Retinal pigment epithelial cell (primary cell): ENCODE measurements around the gene CHN1.

ENCODE experiments used
- DNase-seq: peaks from one replicate; pipeline ENCODE4 v3.0.0-alpha.2; 2010; ENCODE audit warnings: low read depth
- H3K4me3 ChIP-seq: 2 replicates; pipeline ENCODE4 v1.5.1; 2011; ENCODE audit warnings: mild to moderate bottlenecking, low read length, control low read depth, moderate library complexity
- TF ChIP-seq, protein P1 (sequence below): conservative IDR thresholded peaks from 2 replicates; pipeline ENCODE4 v1.5.1; 2011; ENCODE audit warnings: low read depth, low read length, control low read depth, inconsistent platforms

The CHN1 gene

DNA sequence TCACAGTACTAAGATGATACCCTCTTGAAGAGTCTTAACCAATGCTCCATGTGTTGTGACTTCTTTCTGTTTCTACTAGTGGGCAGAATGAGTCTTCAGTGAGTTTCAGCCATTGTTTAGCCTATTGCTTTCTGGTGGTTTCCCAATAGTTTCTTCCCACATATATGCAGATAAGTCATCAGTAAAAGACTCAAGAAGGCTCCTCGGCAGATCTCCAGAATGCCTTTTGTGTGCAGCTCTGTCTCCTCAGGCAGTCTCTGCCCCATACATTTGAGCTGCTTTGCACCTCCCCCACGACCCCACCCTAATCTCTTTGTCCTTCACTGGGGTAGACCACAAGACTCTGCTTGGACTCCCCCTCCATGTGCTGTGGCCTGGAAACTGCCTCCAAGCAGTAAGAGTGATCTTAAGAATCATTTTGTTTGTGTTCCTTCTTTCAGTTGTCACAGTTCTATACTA lies 169.4 kb downstream of the CHN1 start:
- no peak overlapping the region for H3K4me3 ChIP-seq
- DNase-seq: peak; percentile 26
- TF ChIP-seq, protein P1, sequence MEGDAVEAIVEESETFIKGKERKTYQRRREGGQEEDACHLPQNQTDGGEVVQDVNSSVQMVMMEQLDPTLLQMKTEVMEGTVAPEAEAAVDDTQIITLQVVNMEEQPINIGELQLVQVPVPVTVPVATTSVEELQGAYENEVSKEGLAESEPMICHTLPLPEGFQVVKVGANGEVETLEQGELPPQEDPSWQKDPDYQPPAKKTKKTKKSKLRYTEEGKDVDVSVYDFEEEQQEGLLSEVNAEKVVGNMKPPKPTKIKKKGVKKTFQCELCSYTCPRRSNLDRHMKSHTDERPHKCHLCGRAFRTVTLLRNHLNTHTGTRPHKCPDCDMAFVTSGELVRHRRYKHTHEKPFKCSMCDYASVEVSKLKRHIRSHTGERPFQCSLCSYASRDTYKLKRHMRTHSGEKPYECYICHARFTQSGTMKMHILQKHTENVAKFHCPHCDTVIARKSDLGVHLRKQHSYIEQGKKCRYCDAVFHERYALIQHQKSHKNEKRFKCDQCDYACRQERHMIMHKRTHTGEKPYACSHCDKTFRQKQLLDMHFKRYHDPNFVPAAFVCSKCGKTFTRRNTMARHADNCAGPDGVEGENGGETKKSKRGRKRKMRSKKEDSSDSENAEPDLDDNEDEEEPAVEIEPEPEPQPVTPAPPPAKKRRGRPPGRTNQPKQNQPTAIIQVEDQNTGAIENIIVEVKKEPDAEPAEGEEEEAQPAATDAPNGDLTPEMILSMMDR: no peak

DNA sequence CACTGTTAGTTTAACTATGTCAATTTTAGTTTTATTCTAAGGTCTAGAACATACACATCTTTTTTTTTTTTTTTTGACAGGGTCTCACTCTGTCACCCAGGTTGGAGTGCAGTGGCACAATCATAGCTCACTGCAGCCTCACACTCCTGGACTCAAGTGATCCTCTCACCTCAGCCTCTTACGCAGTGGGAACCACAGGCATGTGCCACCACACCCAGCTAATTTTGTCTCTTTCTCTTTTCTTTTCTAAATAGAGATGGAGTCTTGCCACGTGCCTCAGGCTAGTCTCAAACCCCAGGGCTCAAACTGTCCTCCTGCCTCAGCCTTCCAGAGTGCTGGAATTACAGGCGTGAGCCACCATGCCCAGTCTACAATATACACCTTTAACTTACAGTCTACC lies 171.4 kb downstream of the CHN1 start:
- no peak for DNase-seq
- no peak overlapping the region for H3K4me3 ChIP-seq
- TF ChIP-seq, protein P1: no peak

DNA sequence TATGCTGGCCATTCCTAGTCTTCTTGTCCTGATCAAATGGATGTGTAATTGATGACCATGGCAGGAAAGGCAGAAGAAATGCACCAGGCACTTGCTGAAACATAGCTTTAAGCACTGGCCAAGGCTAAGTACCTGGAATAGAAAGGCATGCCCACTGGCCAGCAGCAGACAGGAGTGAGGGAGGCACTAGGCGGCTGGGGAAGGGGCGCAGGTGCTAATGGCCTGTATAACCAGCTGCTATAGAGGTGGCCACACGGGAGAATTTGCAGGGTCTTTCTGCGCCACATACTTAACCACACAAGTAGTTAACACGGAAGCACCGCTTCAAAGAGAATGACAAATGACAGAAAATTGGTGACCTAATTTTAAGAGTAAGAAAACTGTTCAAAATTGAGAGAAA lies 174.6 kb downstream of the CHN1 start:
- no peak overlapping the region for H3K4me3 ChIP-seq
- TF ChIP-seq, protein P1: no peak
- DNase-seq: no peak

DNA sequence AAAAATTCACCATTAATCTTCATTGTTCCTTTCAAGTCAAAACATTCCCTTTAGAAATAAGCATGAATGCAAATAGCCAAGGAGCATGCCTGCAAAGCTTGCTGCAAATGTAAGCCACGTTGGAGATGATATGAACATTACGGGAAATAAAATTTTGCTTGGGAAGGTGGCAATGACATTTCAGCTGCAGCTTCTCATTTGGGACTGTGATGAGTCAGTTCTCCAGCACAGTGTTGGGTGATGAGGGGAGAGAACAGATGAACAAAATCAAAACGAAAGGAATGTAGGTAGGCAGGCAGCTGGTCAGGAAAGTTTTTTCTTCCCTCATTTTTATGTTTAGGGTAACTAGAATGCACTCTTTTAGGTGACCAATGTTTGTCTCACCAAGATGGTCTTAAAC lies 175.6 kb downstream of the CHN1 start:
- no peak for DNase-seq
- no peak overlapping the region for H3K4me3 ChIP-seq
- TF ChIP-seq, protein P1: no peak

DNA sequence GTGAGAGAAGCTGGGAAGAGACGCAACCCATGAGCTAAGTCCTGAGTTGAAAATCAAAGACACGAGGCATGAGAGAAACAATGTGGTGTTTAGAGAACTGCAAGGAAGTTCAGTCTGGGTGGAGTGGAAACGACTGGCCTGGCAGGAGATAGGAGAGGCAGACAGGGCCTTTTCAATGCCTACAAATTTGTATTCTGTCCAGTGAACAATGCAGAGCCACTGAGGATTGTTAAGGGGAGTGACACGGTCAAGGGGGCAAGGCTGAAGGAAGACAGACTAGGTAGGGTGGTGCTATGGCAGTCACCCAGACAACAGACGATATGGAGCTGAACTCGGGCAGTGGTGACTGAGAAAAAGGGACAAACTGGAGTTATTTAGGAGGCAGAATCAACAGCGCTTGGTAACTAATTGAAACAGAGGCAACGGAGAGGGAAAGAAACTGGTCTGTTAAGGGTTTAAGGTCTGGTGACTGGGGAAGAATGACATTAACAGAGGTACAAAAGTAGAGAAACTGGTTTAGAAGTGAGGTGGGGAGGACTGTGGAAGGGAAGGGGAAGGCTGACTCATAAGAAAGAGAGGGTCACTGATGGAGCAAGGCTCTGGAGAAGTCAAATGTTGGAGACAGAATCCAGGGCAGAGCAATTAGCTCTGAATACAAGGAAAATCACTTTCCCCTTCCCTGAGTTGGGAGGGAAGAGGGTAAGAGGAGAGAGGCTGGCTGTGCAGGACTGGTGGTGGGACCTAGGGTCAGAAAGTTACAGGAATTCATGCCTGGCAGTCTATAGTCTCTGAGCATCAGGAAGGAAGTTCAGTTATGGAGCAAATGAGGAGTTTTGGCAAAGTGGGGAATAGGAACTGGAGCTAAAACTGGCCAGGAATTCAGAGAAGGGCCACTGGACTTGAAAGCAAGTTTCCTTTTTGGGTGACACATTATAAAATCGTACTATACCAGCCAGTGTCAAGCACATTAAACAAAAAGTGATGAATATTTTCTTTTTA lies 177.5 kb downstream of the CHN1 start:
- H3K4me3 ChIP-seq: no peak overlapping the region
- TF ChIP-seq, protein P1: no peak
- DNase-seq: no peak

DNA sequence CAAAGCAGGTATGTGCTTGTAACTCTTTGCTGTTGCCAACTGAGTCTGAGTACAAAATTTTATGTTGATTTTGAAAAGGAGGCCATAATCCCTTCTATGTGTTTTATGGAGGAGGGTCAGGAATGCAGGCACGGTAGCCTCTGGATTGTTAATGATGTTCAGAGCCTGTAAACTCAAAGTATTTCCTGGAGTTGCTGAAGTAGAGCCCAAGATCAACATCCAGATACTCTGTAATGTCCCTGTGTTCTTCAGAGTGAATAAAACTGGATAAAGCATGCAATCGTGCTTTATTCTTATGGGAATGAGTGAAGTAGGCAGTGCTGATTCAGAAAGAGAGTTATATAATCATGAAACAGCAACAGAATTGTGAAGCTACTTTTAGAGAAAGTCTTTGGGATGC lies 179.1 kb downstream of the CHN1 start:
- no peak overlapping the region for H3K4me3 ChIP-seq
- DNase-seq: no peak
- TF ChIP-seq, protein P1: no peak

DNA sequence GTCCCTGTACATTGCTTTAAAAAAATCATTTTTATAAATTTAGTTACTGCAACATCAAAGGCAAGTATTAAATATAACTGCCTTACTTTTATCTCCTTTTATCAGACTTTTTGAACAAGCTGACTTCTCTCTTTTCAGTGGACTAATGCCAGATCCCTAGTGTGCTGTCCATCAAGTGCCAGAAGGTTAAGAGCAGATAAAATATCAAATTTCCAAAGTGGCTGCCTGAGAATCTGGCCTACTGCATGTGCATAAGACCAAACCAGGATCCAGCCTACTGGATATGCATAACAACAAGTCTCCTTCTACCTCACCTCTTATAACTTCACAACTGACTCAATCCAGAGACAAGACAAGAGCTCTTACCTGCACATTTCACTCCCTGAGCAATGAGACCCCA lies 181.1 kb downstream of the CHN1 start:
- TF ChIP-seq, protein P1: no peak
- DNase-seq: no peak
- no peak overlapping the region for H3K4me3 ChIP-seq
